T-helper 2 cell treated with Interferon-gamma antibody and Interleukin-4, amounts not matched to agents 5 μg/mL and 100 μg/mL, for 36 hours (primary cell): ENCODE data around the gene C1orf167.

Experiments
- DNase-seq: peaks from one replicate; pipeline ENCODE4 v3.0.0; 2021; ENCODE audit warnings: low spot score
- H3K27ac Mint-ChIP-seq: one replicate; pipeline ENCODE4 v1.8.0; 2021; ENCODE audit warnings: mild to moderate bottlenecking, mixed read lengths
- H3K27me3 Mint-ChIP-seq: one replicate; pipeline ENCODE4 v1.8.0; 2021; ENCODE audit warnings: low read depth, mixed read lengths
- H3K36me3 Mint-ChIP-seq: one replicate; pipeline ENCODE4 v1.8.0; 2021; ENCODE audit warnings: low read depth, mixed read lengths
- H3K4me1 Mint-ChIP-seq: one replicate; pipeline ENCODE4 v1.8.0; 2021; ENCODE audit warnings: low read depth, mixed read lengths
- H3K4me3 Mint-ChIP-seq: one replicate; pipeline ENCODE4 v1.8.0; 2022; ENCODE audit warnings: mild to moderate bottlenecking, moderate library complexity, mixed read lengths
- H3K9me3 Mint-ChIP-seq: one replicate; pipeline ENCODE4 v1.8.0; 2021; ENCODE audit warnings: mixed read lengths

The C1orf167 gene

DNA sequence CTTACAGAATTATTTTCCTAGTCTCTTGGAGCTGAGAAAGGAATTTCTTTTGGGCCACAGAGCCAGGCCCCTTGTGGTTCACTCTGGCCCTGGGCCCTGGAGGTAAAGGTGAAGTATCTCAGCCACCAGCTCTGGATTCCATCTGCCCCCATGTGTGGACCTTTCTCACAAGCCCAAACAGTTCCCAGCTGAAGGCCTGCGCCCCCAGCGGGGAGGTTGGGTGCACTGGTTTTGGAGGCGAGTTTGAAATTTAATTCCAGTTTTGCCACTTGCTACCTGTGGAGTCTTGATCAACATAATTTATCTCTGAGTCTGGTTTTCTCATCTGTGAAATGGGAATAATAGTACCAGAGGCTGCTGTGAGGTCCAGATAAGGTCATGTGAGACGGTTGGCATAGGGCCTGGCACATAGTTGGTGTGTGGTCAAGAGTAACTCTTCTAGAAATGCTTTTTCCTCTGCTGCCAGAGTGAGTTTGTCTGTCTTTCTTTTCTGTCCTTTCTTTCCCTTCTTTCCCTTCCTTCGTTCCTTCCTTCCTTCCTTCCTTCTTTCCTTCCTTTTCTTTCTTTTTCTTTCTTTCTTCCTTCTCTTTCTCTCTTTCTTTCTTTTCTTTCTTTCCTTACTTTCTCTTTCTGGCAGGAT is 20.0 kb upstream of the C1orf167 start:
- H3K4me1 Mint-ChIP-seq: peaks cover 59% of the 10 kb centered on the region
- no peaks in the 10 kb centered on the region for H3K9me3 Mint-ChIP-seq
- no peak for DNase-seq
- peaks cover 18% of the 10 kb centered on the region for H3K27me3 Mint-ChIP-seq
- H3K36me3 Mint-ChIP-seq: peaks cover 26% of the 10 kb centered on the region
- H3K27ac Mint-ChIP-seq: no peak overlapping the region
- H3K4me3 Mint-ChIP-seq: peak overlapping the region; percentile 79

DNA sequence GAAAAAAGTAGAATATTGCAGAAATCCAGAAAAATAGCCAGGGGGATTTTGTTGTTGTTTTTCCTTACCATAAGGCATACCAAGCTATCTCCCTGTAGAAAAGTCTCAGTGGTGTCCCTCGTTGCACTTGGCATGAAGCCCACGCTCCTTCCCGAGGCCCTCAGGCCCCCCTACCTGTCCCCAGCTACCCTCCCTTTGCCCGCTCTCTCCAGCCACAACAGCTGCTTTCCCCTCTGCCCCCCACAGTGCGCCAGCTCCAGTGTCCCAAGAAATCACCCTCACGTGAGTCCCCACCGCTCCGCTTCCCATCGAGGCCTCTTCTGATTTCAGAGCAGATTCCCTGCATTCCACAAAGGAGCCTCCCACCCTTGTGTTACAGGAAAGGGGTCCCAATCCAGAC is 17.7 kb upstream of the C1orf167 start:
- H3K36me3 Mint-ChIP-seq: peaks cover 19% of the 10 kb centered on the region
- no peak overlapping the region for H3K27ac Mint-ChIP-seq
- no peaks in the 10 kb centered on the region for H3K9me3 Mint-ChIP-seq
- no peak overlapping the region for H3K4me3 Mint-ChIP-seq
- DNase-seq: no peak
- peaks cover 7% of the 10 kb centered on the region for H3K27me3 Mint-ChIP-seq
- peaks cover 42% of the 10 kb centered on the region for H3K4me1 Mint-ChIP-seq

DNA sequence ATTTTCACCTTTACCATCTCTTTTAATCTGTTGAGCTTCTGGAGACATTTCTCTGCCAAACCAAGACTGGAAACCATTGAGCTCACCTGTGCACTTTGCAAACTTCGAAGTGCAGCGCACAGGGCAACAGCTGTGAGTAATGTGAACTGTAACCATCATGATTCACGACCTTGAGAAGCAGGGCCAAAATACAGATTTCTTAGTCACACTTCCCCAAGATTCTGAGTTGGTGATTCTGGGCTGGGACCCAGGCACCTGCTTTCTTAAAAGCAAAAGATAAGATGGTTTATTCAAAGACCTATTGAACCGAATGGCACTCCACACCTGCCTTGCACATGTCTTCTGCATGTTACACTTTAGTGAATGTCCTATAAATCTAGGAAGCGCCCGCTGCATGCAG is 15.9 kb upstream of the C1orf167 start:
- Mint-ChIP-seq H3K4me3 (no peak overlapping the region), H3K36me3 (peaks cover 17% of the 10 kb centered on the region), H3K27me3 (peaks cover 3% of the 10 kb centered on the region), H3K4me1 (peaks cover 26% of the 10 kb centered on the region), H3K9me3 (no peaks in the 10 kb centered on the region), H3K27ac (peak overlapping the region; percentile 22)
- DNase-seq: no peak

DNA sequence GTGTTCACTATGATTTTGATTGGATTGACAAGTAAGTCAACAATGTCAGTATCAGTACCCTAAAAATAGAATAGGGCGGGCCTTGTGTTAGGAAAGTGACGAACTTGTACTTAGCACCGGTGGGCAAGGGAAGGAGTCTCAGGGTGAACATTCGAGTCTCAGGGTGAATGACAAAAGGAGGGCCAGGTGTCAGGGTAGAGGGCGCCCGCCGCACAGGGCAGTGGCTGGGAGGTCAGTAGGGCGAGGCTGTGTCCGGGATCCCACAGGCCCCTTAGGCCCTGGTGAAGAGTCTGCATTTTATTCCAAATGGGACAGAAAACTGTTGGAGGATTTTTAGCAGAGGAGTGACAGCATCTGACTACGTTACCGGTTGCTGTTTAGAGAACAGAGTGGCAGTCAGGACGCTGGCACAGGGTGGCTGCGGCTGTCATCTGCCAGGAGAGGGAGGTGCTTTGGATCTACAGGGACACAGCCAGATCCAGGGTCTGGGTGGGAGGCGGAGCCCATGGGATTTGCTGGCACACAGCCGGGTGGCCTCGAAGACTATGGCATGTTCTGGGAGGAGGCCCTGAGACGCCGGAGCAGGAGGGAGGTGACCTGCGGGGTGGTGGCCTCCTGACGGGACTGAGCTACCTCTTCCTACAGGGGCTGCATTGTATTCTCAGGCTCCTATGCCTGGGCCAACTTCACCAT is 15.1 kb upstream of the C1orf167 start:
- no peak for DNase-seq
- Mint-ChIP-seq H3K27me3 (peaks cover 3% of the 10 kb centered on the region), H3K4me1 (peaks cover 17% of the 10 kb centered on the region), H3K4me3 (no peak overlapping the region), H3K27ac (no peak overlapping the region), H3K9me3 (no peaks in the 10 kb centered on the region), H3K36me3 (peaks cover 17% of the 10 kb centered on the region)

DNA sequence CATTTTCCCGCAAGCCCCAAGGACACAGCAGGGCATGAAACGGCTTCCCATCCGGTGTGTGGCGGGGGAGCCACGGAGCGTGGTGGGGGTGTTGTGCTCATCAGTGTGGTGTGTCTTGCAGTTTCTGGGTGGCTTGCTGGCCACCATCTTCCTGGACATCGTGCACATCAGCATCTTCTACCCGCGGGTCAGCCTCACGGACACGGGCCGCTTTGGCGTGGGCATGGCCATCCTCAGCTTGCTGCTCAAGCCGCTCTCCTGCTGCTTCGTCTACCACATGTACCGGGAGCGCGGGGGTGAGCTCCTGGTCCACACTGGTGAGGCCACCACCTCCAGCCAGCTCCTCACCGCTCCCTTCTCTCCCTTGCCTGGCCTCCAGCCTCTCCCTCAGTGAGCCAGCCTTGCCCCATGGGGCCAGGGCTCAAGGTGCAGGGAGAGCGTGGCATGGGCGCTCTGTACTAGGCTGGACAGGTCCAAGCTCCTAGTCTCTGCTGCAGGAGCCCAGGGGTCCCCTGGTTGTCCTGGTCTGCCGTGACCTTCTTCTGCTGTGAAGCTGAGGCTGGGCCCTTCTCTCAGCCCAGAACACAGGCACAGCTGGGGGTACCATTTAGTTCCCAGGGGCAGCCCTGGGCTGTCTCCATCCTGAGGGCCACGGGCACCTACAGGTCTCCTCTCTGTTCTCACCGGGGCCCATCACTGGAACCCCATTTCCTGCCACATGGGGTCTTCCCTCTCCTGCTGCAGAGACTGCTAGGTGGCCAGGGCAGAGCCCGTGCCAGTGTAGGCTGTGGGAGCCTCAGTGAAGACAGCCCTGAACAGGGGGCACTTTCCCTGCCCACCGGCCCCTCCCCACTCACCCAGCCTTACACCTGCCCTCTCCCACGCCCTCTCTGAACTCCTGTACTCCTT is 13.4 kb upstream of the C1orf167 start:
- peaks cover 10% of the 10 kb centered on the region for H3K36me3 Mint-ChIP-seq
- no peaks in the 10 kb centered on the region for H3K27me3 Mint-ChIP-seq
- H3K27ac Mint-ChIP-seq: peak overlapping the region; percentile 80
- DNase-seq: no peak
- peaks cover 12% of the 10 kb centered on the region for H3K4me1 Mint-ChIP-seq
- no peaks in the 10 kb centered on the region for H3K9me3 Mint-ChIP-seq
- no peak overlapping the region for H3K4me3 Mint-ChIP-seq

DNA sequence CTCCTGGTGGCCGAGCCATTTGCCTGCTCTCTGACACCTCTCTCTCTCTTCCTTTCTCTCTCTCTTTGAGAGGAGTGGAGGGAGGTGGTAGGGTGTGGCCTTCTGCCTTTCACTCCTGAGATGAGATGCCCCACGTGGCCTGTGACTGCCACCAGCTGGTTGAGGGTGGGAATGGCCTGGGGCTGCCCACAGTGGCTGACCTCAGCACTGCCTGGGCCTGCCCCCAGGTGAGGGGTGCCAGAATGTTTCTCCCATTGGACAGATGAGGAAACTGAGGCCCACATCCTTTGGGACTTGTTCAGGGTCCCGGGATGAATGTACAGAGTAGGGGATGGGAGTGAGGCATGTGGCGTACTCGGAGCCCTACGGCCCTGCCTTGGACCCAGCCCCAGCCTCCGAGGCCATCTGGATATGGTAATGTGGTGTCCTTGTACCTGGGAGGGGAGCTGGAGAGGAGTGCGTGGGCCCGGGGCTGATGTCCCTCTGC is 12.7 kb upstream of the C1orf167 start:
- no peak overlapping the region for H3K4me3 Mint-ChIP-seq

DNA sequence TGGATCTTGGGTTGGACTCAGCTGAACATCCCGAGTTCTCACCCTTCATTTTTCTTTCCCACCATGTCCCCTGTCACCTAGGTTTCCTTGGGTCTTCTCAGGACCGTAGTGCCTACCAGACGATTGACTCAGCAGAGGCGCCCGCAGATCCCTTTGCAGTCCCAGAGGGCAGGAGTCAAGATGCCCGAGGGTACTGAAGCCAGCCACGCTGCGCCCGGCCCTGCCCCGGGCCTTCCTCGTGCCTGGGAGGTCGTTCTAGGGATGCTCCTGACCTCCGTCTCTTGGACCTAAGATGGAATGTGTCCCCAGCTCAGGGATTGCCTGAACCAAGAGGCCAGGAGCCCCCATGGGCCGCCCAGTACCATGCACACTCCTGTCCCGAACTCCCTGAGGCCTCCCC is 12.0 kb upstream of the C1orf167 start:
- Mint-ChIP-seq H3K4me3 (no peak overlapping the region), H3K27me3 (no peaks in the 10 kb centered on the region), H3K36me3 (peaks cover 8% of the 10 kb centered on the region)

More for the DNA sequence above, 12.7 kb upstream of the C1orf167 start:
- Mint-ChIP-seq H3K27ac (peak overlapping the region; percentile 80), H3K9me3 (no peaks in the 10 kb centered on the region), H3K4me1 (peaks cover 12% of the 10 kb centered on the region), H3K27me3 (no peaks in the 10 kb centered on the region), H3K36me3 (peaks cover 10% of the 10 kb centered on the region)
- no peak for DNase-seq

DNA sequence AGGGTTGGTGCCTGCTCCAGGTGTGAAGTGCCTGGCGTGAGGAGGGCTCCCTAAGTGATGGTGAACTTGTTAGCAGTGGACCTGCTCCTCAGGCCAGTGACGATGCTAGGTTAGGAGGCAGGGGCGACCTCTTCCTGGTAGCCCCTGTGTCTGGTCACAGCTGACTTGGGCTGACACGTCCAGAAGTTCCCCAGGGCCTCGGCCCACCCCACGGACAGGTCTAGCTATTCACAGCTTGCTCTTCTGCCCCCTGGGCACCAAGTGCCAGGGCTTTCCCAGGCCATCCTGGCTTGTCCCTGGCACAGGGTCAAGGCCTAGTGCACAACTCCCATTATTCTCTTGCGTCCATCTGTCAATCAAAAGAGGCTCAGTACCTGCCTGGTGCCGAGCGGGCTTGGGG is 10.9 kb upstream of the C1orf167 start:
- H3K27me3 Mint-ChIP-seq: peaks cover 3% of the 10 kb centered on the region
- peaks cover 4% of the 10 kb centered on the region for H3K36me3 Mint-ChIP-seq
- DNase-seq: no peak
- H3K4me1 Mint-ChIP-seq: peaks cover 8% of the 10 kb centered on the region
- no peak overlapping the region for H3K27ac Mint-ChIP-seq
- H3K9me3 Mint-ChIP-seq: no peaks in the 10 kb centered on the region
- no peak overlapping the region for H3K4me3 Mint-ChIP-seq

More for the DNA sequence above, 12.0 kb upstream of the C1orf167 start:
- no peak for DNase-seq
- no peak overlapping the region for H3K27ac Mint-ChIP-seq
- no peaks in the 10 kb centered on the region for H3K9me3 Mint-ChIP-seq
- H3K4me1 Mint-ChIP-seq: peaks cover 12% of the 10 kb centered on the region

DNA sequence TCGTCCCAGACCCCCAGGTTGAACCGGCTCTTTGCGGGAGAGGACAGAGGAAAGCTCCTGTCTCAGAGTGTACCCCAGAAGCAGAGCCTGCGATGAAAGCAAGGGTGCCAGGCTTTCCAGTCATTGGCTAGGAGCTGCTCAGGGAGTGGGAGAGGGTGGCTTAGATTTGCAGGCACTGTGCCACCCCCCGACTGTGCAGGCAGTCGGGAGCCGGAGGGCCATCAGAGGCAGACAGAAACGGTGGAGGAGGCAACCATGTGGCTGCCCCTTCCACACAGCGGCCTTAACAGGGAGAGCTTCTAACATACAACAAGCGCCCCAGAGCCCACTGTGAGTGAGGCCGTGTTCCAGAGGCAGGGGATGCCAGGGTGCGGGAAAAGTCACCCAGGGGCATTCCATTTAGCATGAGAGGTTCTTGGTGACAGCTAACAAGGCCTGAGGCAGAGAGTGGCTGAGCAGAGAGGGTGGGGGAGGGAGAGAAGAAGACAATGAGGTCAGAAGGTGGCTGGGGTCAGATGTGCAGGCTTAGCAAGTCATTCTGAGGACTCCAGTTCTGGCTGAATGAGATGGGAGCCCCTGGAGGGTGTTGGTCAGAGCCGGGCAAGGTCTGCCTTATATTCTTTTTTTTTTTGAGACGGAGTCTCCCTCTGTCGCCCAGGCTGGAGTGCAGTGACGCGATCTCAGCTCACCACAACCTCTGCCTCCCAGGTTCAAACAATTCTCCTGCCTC is 9.5 kb upstream of the C1orf167 start:
- peaks cover 4% of the 10 kb centered on the region for H3K36me3 Mint-ChIP-seq
- H3K9me3 Mint-ChIP-seq: no peaks in the 10 kb centered on the region
- no peak overlapping the region for H3K4me3 Mint-ChIP-seq
- DNase-seq: no peak
- no peak overlapping the region for H3K27ac Mint-ChIP-seq
- peaks cover 8% of the 10 kb centered on the region for H3K4me1 Mint-ChIP-seq
- H3K27me3 Mint-ChIP-seq: peaks cover 7% of the 10 kb centered on the region

DNA sequence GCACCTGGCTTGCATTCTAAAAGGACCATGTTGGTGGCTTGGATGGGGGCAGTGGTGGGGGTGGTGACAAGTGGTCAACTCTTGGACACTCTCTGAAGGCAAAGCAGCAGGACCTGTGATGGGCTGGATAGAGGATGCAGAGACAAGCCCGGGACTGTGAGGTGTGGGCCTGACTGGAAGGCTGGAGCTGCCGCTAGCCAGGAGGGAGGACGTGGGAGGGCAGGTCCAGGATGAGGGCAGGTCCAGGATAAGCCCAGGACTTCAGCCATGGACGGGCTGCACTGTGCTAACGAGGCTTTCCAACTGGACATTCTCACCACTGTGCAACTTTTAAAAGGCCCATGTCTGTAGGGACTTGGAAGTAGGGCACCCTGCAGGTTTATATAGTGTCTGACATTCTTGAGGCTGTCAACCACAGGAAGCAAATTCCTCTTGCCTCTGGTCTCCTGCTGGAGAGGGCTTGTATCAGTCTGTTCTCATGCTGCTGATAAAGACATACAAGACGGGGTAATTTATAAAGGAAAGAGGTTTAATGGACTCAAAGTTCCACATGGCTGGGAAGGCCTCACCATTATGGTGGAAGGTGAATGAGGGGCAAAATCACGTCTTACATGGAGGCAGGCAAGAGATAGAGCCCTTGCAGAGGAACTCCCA is 8.3 kb upstream of the C1orf167 start:
- Mint-ChIP-seq H3K27me3 (peaks cover 9% of the 10 kb centered on the region), H3K9me3 (no peaks in the 10 kb centered on the region), H3K27ac (no peak overlapping the region), H3K36me3 (peaks cover 4% of the 10 kb centered on the region), H3K4me3 (no peak overlapping the region), H3K4me1 (peaks cover 8% of the 10 kb centered on the region)
- DNase-seq: no peak

DNA sequence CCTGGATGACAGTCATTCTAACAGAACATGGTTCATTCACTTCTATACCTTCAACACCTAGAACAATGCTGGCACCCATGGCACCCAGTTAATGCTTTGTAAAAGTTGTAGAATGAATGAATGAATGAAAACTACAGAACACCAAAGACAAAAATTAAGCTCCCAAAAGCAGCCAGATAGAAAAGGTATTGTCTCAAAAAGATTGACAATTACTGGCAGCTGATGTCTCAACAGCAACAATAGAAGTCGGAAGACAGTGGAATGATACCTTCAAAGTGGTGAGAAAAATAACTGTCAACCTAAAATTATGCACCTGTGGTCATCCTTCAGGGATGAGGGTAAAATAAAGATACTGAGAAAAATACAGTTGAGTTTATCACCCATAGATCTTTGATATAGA is 4.9 kb upstream of the C1orf167 start:
- no peak for DNase-seq
- H3K36me3 Mint-ChIP-seq: no peaks in the 10 kb centered on the region
- H3K9me3 Mint-ChIP-seq: no peaks in the 10 kb centered on the region
- no peak overlapping the region for H3K4me3 Mint-ChIP-seq
- no peak overlapping the region for H3K27ac Mint-ChIP-seq
- peaks cover 3% of the 10 kb centered on the region for H3K4me1 Mint-ChIP-seq
- H3K27me3 Mint-ChIP-seq: peaks cover 23% of the 10 kb centered on the region

DNA sequence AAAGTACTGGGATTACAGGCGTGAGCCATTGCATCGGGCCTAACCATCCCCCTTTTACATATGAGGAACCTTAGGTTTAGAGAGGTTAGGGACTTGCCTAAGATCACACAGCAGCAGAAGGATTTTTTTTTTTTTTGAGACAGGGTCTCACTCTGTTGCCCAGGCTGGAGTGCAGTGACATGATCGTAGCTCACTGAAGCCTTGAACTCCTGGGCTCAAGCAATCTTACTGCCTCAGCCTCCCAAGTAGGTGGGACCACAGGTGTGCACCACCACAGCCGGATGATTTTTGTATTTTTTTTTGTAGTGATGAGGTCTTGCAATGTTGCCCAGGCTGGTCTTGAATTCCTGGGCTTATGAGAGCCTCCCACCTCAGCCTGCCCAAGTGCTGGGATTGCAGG is 2.2 kb upstream of the C1orf167 start:
- H3K27me3 Mint-ChIP-seq: peaks cover 34% of the 10 kb centered on the region
- H3K4me3 Mint-ChIP-seq: no peak overlapping the region
- H3K36me3 Mint-ChIP-seq: no peaks in the 10 kb centered on the region
- no peak for DNase-seq
- no peaks in the 10 kb centered on the region for H3K4me1 Mint-ChIP-seq
- no peaks in the 10 kb centered on the region for H3K9me3 Mint-ChIP-seq
- H3K27ac Mint-ChIP-seq: no peak overlapping the region

DNA sequence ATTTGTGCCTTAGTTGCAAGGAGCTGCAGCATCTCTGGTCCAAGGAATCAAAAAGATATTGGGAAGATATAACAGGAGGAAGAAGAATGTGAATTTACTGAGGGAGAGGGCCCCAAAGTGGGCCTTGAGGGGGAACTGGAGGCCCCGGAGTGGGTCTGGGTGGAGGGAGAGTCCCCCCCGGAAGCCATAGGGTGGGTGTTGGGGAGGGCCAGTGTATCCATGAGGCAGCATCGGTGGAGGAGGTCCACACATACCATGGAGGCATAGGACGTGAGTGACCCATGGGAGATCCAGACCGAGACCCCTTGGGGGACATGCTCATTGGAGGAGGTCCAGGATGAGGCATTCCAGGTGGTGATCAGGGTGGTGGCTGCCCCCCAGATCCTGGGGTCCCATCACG is 708 bp upstream of the C1orf167 start:
- H3K9me3 Mint-ChIP-seq: no peaks in the 10 kb centered on the region
- peaks cover 30% of the 10 kb centered on the region for H3K27me3 Mint-ChIP-seq
- H3K4me3 Mint-ChIP-seq: no peak overlapping the region

More for the DNA sequence above, 708 bp upstream of the C1orf167 start:
- Mint-ChIP-seq H3K4me1 (no peaks in the 10 kb centered on the region), H3K36me3 (no peaks in the 10 kb centered on the region), H3K27ac (no peak overlapping the region)
- DNase-seq: no peak
